ENCODE data around the gene NCBP3.
"Not testable (repeated sequence)": the region's sequence is repeated elsewhere in the genome, so short reads cannot be mapped to it uniquely, and the experiment has no call there.

NCBP3 gene

GRCh38 chr17:3794557-3795389 lies 51.3 kb downstream of the NCBP3 start:
- Histone ChIP-seq H3K36me3 (ENCODE audit: control insufficient read depth in 1 of 2, insufficient read depth in 2 of 2, low read length in 2 of 2) (peaks cover 0 to 2% of the 10 kb centered on the region in 2 experiments), H3K27me3 (ENCODE audit: insufficient read depth, low read length) (no peaks in the 10 kb centered on the region), H3K4me2 (ENCODE audit: low read length) (no peak overlapping the region), H2BK5ac (ENCODE audit: low read depth, low read length, poor library complexity) (peak overlapping the region; percentile 57), H3K79me1 (ENCODE audit: low read length) (peaks cover 4% of the 10 kb centered on the region), H4K8ac (ENCODE audit: low read depth, low read length) (peak overlapping the region; percentile 39), H3K4me3 (ENCODE audit: low read depth, low read length) (no peak overlapping the region), H3K18ac (ENCODE audit: low read length) (peak overlapping the region; percentile 90), H3K4me1 (ENCODE audit: control insufficient read depth in 1 of 2, insufficient read depth in 2 of 2, low read length in 2 of 2) (peaks cover 3 to 11% of the 10 kb centered on the region in 2 experiments), H3K14ac (ENCODE audit: low read length) (peak overlapping the region; percentile 52), H3K9me3 (ENCODE audit: insufficient read depth, low read depth, low read length) (peaks cover 4% of the 10 kb centered on the region), H3K4ac (ENCODE audit: low read depth, low read length) (peak overlapping the region; percentile 49), H2BK12ac (ENCODE audit: low read length) (peak overlapping the region; percentile 28), H3K79me2 (ENCODE audit: control insufficient read depth, insufficient read depth, low read length, poor library complexity) (no peaks in the 10 kb centered on the region), H2AFZ (ENCODE audit: insufficient read depth, low read length, poor library complexity) (no peak overlapping the region), H2AK5ac (ENCODE audit: low read length) (peak overlapping the region; percentile 79), H4K12ac (ENCODE audit: low read depth, low read length) (peak overlapping the region; percentile 40), H3K23ac (ENCODE audit: low read length) (no peak overlapping the region), H3K9ac (ENCODE audit: low read length) (no peak overlapping the region), H3K27ac (ENCODE audit: low read depth, low read length) (peak overlapping the region; percentile 71), H2BK120ac (ENCODE audit: insufficient read depth, low read length, poor library complexity) (peak overlapping the region; percentile 70), H4K91ac (ENCODE audit: low read depth, low read length) (peak overlapping the region; percentile 86)
- no CpG with 5 or more reads among the region's 26 CpGs for WGBS (ENCODE audit: extremely low coverage, insufficient coverage, insufficient read length)
- no peak for DNase-seq

- not testable (repeated sequence) for H2AFZ ChIP-seq (ENCODE audit: insufficient read depth, low read length, poor library complexity); DNase-seq; H3K27me3 ChIP-seq (ENCODE audit: insufficient read depth, low read length); H3K4me2 ChIP-seq (ENCODE audit: low read length); H3K9me3 ChIP-seq (ENCODE audit: insufficient read depth, low read depth, low read length); H3K4me3 ChIP-seq (ENCODE audit: low read depth, low read length); H2BK12ac ChIP-seq (ENCODE audit: low read length); H3K79me1 ChIP-seq (ENCODE audit: low read length); H4K12ac ChIP-seq (ENCODE audit: low read depth, low read length); H3K36me3 ChIP-seq (ENCODE audit: control insufficient read depth in 1 of 2, insufficient read depth in 2 of 2, low read length in 2 of 2); H3K23ac ChIP-seq (ENCODE audit: low read length); H4K8ac ChIP-seq (ENCODE audit: low read depth, low read length); H3K9ac ChIP-seq (ENCODE audit: low read length); H3K79me2 ChIP-seq (ENCODE audit: control insufficient read depth, insufficient read depth, low read length, poor library complexity)
- Histone ChIP-seq H4K91ac (ENCODE audit: low read depth, low read length) (peak overlapping the region; percentile 86), H3K27ac (ENCODE audit: low read depth, low read length) (peak overlapping the region; percentile 71), H3K4ac (ENCODE audit: low read depth, low read length) (peak overlapping the region; percentile 49), H2BK120ac (ENCODE audit: insufficient read depth, low read length, poor library complexity) (peak overlapping the region; percentile 70), H3K4me1 (ENCODE audit: control insufficient read depth in 1 of 2, insufficient read depth in 2 of 2, low read length in 2 of 2) (peaks cover 3 to 11% of the 10 kb centered on the region in 2 experiments), H2AK5ac (ENCODE audit: low read length) (peak overlapping the region; percentile 79), H2BK5ac (ENCODE audit: low read depth, low read length, poor library complexity) (peak overlapping the region; percentile 57), H3K14ac (ENCODE audit: low read length) (peak overlapping the region; percentile 52), H3K18ac (ENCODE audit: low read length) (peak overlapping the region; percentile 90)
- WGBS (ENCODE audit: extremely low coverage, insufficient coverage, insufficient read length) = no CpG with 5 or more reads among the region's 9 CpGs
Observed at GRCh38 chr17:3794152-3794551, 51.9 kb downstream of the NCBP3 start.

- not testable (repeated sequence) for H2BK12ac ChIP-seq (ENCODE audit: low read length); H3K4me2 ChIP-seq (ENCODE audit: low read length); H3K23ac ChIP-seq (ENCODE audit: low read length); DNase-seq; H3K9ac ChIP-seq (ENCODE audit: low read length); H3K79me1 ChIP-seq (ENCODE audit: low read length); H2BK120ac ChIP-seq (ENCODE audit: insufficient read depth, low read length, poor library complexity); H3K79me2 ChIP-seq (ENCODE audit: control insufficient read depth, insufficient read depth, low read length, poor library complexity); H3K4me3 ChIP-seq (ENCODE audit: low read depth, low read length); H4K12ac ChIP-seq (ENCODE audit: low read depth, low read length); H3K4ac ChIP-seq (ENCODE audit: low read depth, low read length); H3K27me3 ChIP-seq (ENCODE audit: insufficient read depth, low read length); H3K9me3 ChIP-seq (ENCODE audit: insufficient read depth, low read depth, low read length); H2AFZ ChIP-seq (ENCODE audit: insufficient read depth, low read length, poor library complexity); H3K36me3 ChIP-seq (ENCODE audit: control insufficient read depth in 1 of 2, insufficient read depth in 2 of 2, low read length in 2 of 2); H4K8ac ChIP-seq (ENCODE audit: low read depth, low read length); H2AK5ac ChIP-seq (ENCODE audit: low read length); H3K27ac ChIP-seq (ENCODE audit: low read depth, low read length); H3K18ac ChIP-seq (ENCODE audit: low read length); H2BK5ac ChIP-seq (ENCODE audit: low read depth, low read length, poor library complexity); H3K14ac ChIP-seq (ENCODE audit: low read length)
- WGBS (ENCODE audit: extremely low coverage, insufficient coverage, insufficient read length) = no CpG with 5 or more reads among the region's 7 CpGs
- H4K91ac ChIP-seq (ENCODE audit: low read depth, low read length) = peak overlapping the region; percentile 25
- peaks cover 3 to 11% of the 10 kb centered on the region in 2 experiments for H3K4me1 ChIP-seq (ENCODE audit: control insufficient read depth in 1 of 2, insufficient read depth in 2 of 2, low read length in 2 of 2)
Observed at GRCh38 chr17:3793258-3793657, 52.8 kb downstream of the NCBP3 start.

GRCh38 chr17:3792481-3792880 lies 53.6 kb downstream of the NCBP3 start:
- Histone ChIP-seq H2BK120ac (ENCODE audit: insufficient read depth, low read length, poor library complexity) (no peak overlapping the region), H4K12ac (ENCODE audit: low read depth, low read length) (no peak overlapping the region), H4K91ac (ENCODE audit: low read depth, low read length) (no peak overlapping the region), H3K23ac (ENCODE audit: low read length) (no peak overlapping the region), H3K4me3 (ENCODE audit: low read depth, low read length) (no peak overlapping the region), H3K79me1 (ENCODE audit: low read length) (peaks cover 4% of the 10 kb centered on the region), H3K4me1 (ENCODE audit: control insufficient read depth in 1 of 2, insufficient read depth in 2 of 2, low read length in 2 of 2) (peaks cover 3 to 11% of the 10 kb centered on the region in 2 experiments), H3K4me2 (ENCODE audit: low read length) (no peak overlapping the region), H3K36me3 (ENCODE audit: control insufficient read depth in 1 of 2, insufficient read depth in 2 of 2, low read length in 2 of 2) (peaks cover 0 to 2% of the 10 kb centered on the region in 2 experiments), H2BK5ac (ENCODE audit: low read depth, low read length, poor library complexity) (no peak overlapping the region), H3K27ac (ENCODE audit: low read depth, low read length) (no peak overlapping the region), H3K79me2 (ENCODE audit: control insufficient read depth, insufficient read depth, low read length, poor library complexity) (no peaks in the 10 kb centered on the region), H4K8ac (ENCODE audit: low read depth, low read length) (no peak overlapping the region), H2AK5ac (ENCODE audit: low read length) (no peak overlapping the region), H3K9me3 (ENCODE audit: insufficient read depth, low read depth, low read length) (peaks cover 4% of the 10 kb centered on the region), H3K4ac (ENCODE audit: low read depth, low read length) (no peak overlapping the region), H3K14ac (ENCODE audit: low read length) (no peak overlapping the region), H2AFZ (ENCODE audit: insufficient read depth, low read length, poor library complexity) (no peak overlapping the region), H3K27me3 (ENCODE audit: insufficient read depth, low read length) (no peaks in the 10 kb centered on the region), H3K9ac (ENCODE audit: low read length) (no peak overlapping the region), H2BK12ac (ENCODE audit: low read length) (no peak overlapping the region), H3K18ac (ENCODE audit: low read length) (no peak overlapping the region)
- no peak for DNase-seq
- WGBS (ENCODE audit: extremely low coverage, insufficient coverage, insufficient read length) = no CpG with 5 or more reads among the region's 6 CpGs
